ENCODE data around the gene DGKI. TPM values are rescaled to one million over a fixed set of nuclear protein-coding genes. Genes with fewer than 3 reads are reported as not detected.

The DGKI gene
- total RNA-seq, 4 donors from 2014 or later, result 45.1 to 71.0 (median 48.7) TPM

- TF ChIP-seq CTCF (IDR thresholded peaks at IDR 0.05) (no peak), POLR2A (IDR thresholded peaks at IDR 0.05) (no peak)
- no peak for DNase-seq
- WGBS, 2 donors, result 84 to 94% methylated on average over 2 of the region's 2 CpGs
- Histone ChIP-seq H3K4me3 (replicated peaks in 1 of 3) (no peak overlapping the region), H3K9me3 (no peaks in the 10 kb centered on the region), H3K27me3 (no peaks in the 10 kb centered on the region), H3K27ac (no peak overlapping the region), H3K4me1 (no peaks in the 10 kb centered on the region), H3K36me3 (no peaks in the 10 kb centered on the region)
- intact Hi-C loops (cut with DNase I), result no loop called here
These were observed 105.3 kb downstream of the DGKI start for GRCh38 chr7:137741443-137741842.

GRCh38 chr7:137734221-137734620 is 112.6 kb downstream of the DGKI start:
- no peaks in the 10 kb centered on the region for H3K9me3 ChIP-seq
- intact Hi-C loops (cut with DNase I), result no loop called here
- no peaks in the 10 kb centered on the region for H3K36me3 ChIP-seq
- DNase-seq, result no peak
- 81 to 83% methylated on average over 5 of the region's 5 CpGs for WGBS, 2 donors
- H3K4me1 ChIP-seq, result no peaks in the 10 kb centered on the region
- H3K4me3 ChIP-seq (replicated peaks in 1 of 3), result no peak overlapping the region
- H3K27me3 ChIP-seq, result no peaks in the 10 kb centered on the region
- TF ChIP-seq POLR2A (IDR thresholded peaks at IDR 0.05) (no peak), CTCF (IDR thresholded peaks at IDR 0.05) (no peak)
- no peak overlapping the region for H3K27ac ChIP-seq

- DNase-seq, result no peak
- TF ChIP-seq POLR2A (IDR thresholded peaks at IDR 0.05) (no peak), CTCF (IDR thresholded peaks at IDR 0.05) (no peak)
- no peaks in the 10 kb centered on the region for H3K4me1 ChIP-seq
- no peaks in the 10 kb centered on the region for H3K27me3 ChIP-seq
- H3K9me3 ChIP-seq, result no peaks in the 10 kb centered on the region
- WGBS, 2 donors, result 91 to 93% methylated on average over 2 of the region's 2 CpGs
- H3K36me3 ChIP-seq, result no peaks in the 10 kb centered on the region
- intact Hi-C loops (cut with DNase I), result no loop called here
- no peak overlapping the region for H3K4me3 ChIP-seq (replicated peaks in 1 of 3)
- no peak overlapping the region for H3K27ac ChIP-seq
These were observed 114.6 kb downstream of the DGKI start for GRCh38 chr7:137732168-137732567.

GRCh38 chr7:137731436-137731835 is 115.3 kb downstream of the DGKI start:
- Histone ChIP-seq H3K36me3 (no peaks in the 10 kb centered on the region), H3K4me3 (replicated peaks in 1 of 3) (no peak overlapping the region), H3K27ac (no peak overlapping the region), H3K27me3 (no peaks in the 10 kb centered on the region), H3K4me1 (no peaks in the 10 kb centered on the region), H3K9me3 (no peaks in the 10 kb centered on the region)
- WGBS, 2 donors, result 83 to 85% methylated on average over 5 of the region's 5 CpGs
- TF ChIP-seq CTCF (IDR thresholded peaks at IDR 0.05) (no peak), POLR2A (IDR thresholded peaks at IDR 0.05) (no peak)
- intact Hi-C loops (cut with DNase I), result no loop called here
- DNase-seq, result no peak

- Histone ChIP-seq H3K27me3 (no peaks in the 10 kb centered on the region), H3K4me3 (replicated peaks in 1 of 3) (no peak overlapping the region), H3K36me3 (no peaks in the 10 kb centered on the region), H3K4me1 (no peaks in the 10 kb centered on the region), H3K9me3 (no peaks in the 10 kb centered on the region), H3K27ac (no peak overlapping the region)
- no peak for DNase-seq
- WGBS, 2 donors, result 86 to 88% methylated on average over 1 of the region's 1 CpG
- intact Hi-C loops (cut with DNase I), result no loop called here
- TF ChIP-seq CTCF (IDR thresholded peaks at IDR 0.05) (no peak), POLR2A (IDR thresholded peaks at IDR 0.05) (no peak)
These were observed 118.3 kb downstream of the DGKI start for GRCh38 chr7:137728426-137728825.

Data from thyroid gland (tissue), 4 donors.